GM10266 (cell line): Measurements from ENCODE around the gene FADS1.
A peak's percentile ranks its signal among the peaks of the same experiment; 100 is the strongest.

ENCODE experiments used
- DNase-seq: peaks from one replicate; pipeline ENCODE4 v3.0.0; 2012; ENCODE audit errors: extremely low spot score
- TF ChIP-seq, protein P1 (sequence below): IDR thresholded peaks from 2 replicates; pipeline ENCODE4 v1.5.1; 2012; ENCODE audit warnings: mild to moderate bottlenecking, low read depth; ENCODE audit not compliant: control insufficient read depth, insufficient read depth; ENCODE audit errors: missing control alignments

Gene FADS1

DNA sequence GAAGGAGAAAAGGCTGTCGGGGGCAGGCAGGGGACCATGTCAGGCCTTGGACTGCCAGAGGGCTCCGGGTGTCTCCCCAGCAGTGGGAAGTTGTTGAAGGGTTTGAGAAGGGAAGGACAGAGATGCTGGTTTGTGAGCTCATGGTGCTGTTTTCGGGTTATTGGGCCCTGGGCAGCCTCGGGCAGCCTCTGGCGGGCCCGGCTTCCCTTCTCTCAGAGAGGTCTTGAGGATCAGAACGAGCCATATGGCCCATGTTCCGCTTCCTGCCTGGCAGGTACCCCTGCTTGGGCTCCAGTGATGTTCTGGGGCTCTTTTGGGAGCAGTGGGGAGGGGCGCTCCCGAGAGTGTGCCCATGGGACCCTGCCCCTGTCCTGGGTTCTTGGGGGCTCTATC, 54.6 kb downstream of the FADS1 start:
- TF ChIP-seq, protein P1, sequence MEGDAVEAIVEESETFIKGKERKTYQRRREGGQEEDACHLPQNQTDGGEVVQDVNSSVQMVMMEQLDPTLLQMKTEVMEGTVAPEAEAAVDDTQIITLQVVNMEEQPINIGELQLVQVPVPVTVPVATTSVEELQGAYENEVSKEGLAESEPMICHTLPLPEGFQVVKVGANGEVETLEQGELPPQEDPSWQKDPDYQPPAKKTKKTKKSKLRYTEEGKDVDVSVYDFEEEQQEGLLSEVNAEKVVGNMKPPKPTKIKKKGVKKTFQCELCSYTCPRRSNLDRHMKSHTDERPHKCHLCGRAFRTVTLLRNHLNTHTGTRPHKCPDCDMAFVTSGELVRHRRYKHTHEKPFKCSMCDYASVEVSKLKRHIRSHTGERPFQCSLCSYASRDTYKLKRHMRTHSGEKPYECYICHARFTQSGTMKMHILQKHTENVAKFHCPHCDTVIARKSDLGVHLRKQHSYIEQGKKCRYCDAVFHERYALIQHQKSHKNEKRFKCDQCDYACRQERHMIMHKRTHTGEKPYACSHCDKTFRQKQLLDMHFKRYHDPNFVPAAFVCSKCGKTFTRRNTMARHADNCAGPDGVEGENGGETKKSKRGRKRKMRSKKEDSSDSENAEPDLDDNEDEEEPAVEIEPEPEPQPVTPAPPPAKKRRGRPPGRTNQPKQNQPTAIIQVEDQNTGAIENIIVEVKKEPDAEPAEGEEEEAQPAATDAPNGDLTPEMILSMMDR: no peak

DNA sequence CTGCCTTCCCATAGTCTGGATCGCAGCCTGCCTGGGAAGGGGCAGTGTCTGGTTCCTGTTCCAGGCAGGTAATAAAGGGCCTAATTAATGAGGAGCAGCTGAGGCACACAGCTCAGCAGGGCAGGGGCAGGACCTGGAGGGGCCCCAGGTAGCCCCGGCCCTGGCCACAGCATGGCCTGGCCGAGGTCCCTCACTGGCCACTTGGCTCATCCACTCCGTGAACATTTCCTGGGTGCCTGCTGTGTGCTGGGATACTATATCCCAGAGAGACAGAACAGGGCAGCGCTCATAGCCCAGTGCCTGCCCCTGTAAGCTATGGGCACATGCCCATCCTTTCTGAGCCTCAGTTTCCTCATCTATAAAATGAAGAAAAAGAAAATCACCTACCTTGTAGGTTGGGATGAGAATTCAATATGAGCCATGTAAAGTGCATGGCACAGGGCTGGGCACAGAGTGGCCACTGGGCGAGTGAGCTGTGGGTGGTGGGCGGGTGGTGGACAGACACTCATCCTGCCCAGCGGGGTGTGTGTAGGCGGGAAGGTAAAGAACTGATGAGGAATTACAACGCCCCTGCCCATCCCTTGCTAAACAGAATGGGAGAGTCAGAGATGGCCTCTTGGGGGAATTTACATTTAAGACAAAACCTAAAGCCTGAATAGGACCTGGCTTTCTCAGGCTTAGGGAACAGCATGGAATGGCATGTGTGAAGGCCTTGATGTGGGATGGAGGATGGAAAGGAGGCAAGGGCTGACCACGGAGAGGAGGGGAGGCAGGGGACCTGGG, 55.2 kb downstream of the FADS1 start:
- no peak for DNase-seq

More for the DNA sequence above, 54.6 kb downstream of the FADS1 start:
- no peak for DNase-seq

DNA sequence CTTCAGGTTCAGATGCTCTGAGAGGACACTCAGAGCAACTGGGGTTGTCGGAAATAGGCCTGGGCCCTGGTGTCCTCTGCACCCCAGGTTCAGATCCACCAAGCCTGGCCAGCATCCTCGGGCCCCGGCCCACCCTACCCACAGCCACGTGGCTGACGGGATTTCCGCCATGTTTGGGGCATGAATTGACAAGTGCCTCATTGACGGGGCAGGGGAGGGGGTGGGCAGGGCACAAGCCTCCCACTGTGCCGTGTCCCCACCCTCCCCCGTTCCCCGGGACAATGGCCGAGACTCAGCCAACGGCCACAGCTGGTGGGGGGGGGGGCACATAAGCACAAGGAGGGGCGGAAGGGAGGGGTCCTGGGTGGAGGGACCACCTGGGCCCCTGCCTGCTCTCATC, 55.9 kb downstream of the FADS1 start:
- DNase-seq: no peak
- TF ChIP-seq, protein P1: no peak

More for the DNA sequence above, 55.2 kb downstream of the FADS1 start:
- TF ChIP-seq, protein P1: no peak

DNA sequence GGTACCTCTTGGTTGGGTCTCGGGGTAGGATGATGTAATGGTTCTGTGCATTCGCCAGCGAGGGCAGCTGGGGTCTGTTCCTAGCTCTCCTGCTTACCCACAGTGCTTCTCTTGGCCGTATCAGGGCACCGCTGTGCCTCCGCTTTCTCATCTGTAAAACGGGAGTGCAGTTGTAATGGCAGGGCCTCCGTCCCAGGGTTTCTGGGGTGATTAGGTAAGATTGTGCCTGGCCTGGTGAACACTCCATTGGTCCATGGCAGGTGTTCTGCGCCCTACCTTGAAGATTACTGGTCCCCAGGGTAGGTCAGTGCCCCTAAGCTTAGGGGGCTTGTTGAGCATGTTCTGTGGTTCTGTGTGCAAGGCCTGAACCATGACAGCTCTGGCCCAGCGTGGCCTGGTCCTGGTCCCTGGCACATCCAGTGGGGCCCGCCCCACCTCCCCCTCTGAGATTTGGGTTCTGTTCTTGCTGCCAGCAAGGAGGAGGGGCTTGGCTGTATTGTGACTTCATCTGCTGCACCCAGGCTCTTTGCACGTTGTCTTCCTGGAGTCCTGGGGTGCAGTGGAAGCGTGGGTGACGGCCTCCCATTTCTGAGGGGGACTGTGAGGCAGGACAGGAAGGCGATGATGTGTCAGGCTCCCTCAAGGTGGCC, 59.5 kb downstream of the FADS1 start:
- TF ChIP-seq, protein P1: no peak
- DNase-seq: no peak

DNA sequence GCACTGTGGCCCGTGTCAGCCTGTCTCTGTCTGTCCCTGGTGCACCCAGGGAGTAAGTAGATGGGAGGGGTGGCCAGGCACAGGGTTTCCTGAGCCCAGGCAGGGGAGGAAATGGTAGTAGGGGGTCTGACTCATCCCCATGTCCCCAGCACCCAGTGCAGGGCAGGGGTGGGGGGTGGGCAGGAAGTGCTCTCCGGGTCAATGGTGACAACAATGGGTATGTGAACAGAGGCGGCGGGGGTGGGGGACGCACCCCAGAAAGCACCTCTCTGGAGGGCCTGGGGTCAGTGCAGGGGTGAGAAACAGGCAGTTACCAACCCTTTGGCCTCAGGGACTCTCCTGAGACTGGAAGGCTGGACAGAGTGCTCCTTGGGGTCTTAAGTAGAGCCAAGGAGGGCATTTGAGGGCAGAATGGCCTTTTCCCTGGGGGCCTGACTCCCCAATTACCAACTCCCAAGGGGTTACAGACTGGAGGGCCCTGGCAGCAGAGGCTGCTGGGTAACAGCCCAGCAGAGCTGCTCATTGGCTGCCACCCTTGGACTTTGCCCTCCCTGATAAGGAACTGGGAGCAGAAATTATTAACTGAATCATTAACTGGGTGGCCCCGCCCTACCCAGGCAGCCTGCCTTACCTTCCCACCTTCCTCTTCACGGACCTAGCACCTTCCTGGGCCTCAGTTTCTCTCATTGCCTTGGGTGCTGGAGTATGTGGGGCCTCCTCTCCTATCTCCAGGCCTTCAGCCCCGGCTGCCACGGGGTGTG, 60.2 kb downstream of the FADS1 start:
- TF ChIP-seq, protein P1: no peak
- peak; percentile 87 for DNase-seq

DNA sequence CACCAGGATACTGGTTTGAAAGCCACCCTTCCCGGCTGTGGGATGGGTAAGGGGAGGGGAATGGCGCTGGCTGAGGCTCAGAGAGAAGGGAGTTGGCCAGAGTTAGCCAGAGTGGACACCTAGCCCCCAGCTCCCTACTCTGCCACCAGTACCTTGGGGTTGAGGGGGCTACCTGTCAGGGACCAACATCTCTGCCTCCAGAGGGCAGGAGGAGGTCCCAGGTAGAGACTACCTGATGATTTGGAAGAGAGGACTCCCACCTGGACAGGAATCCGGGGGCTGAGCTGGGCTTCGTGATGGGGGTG, 60.7 kb downstream of the FADS1 start:
- TF ChIP-seq, protein P1: no peak
- DNase-seq: no peak
